Jurkat, Clone E6-1 (cell line): ENCODE measurements around the gene COMMD1.
"Not testable (repeated sequence)": the region's sequence is repeated elsewhere in the genome, so short reads cannot be mapped to it uniquely, and the experiment has no call there.

Source experiments
- DNase-seq: peaks from one replicate; pipeline ENCODE4 v3.0.0-alpha.2; 2011; ENCODE audit warnings: low read depth, low spot score
- H3K4me3 ChIP-seq: 2 replicates; pipeline ENCODE4 v1.5.1; 2011; ENCODE audit warnings: mild to moderate bottlenecking, low read length, control low read depth, moderate library complexity

COMMD1 gene

GRCh38 chr2:62109554-62109953 lies 204.1 kb downstream of the COMMD1 start:
- H3K4me3 ChIP-seq: no peak overlapping the region
- DNase-seq: no peak

- no peak for DNase-seq
- no peak overlapping the region for H3K4me3 ChIP-seq
Measured at GRCh38 chr2:62110415-62111025, 205.0 kb downstream of the COMMD1 start.

DNA sequence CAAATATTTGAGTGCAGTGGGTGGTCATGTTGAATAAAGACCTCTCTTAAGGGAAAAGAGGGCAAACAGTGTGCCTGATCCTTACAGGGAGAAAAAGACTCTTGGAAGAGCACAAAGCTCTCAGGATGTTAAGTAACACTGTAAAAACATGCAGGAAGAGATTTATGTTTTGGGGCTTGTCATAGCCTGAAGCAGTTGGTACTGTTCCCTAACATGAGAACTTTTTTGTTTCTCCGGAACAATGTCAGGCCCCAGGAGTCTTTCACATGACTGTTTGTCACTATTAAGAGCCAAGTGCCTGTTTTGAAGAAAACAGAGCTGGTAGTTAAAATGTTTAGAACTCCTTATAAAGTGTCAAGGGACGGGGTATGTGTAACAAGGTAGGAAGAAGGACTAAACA lies 206.7 kb downstream of the COMMD1 start:
- no peak for DNase-seq
- no peak overlapping the region for H3K4me3 ChIP-seq

DNA sequence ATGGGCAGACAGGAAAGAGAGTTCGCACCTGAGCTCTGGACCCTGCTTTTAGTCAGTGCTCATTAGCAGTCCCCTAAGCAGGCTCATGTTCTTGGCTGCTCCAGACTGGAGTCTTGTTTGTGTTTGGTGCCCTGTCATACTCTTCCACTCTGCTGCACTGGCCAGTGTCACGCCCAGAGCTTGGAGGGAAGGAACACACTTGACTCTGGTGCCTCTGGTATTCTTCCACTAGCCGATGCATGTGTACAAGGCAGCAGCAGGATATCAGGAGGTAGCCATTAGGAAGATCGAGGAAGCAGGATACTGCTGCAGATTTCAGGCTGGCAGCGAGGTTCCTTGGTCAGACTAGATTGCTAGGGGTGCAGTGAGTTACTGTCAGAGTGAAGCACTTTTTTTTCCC lies 209.1 kb downstream of the COMMD1 start:
- no peak overlapping the region for H3K4me3 ChIP-seq
- no peak for DNase-seq

DNA sequence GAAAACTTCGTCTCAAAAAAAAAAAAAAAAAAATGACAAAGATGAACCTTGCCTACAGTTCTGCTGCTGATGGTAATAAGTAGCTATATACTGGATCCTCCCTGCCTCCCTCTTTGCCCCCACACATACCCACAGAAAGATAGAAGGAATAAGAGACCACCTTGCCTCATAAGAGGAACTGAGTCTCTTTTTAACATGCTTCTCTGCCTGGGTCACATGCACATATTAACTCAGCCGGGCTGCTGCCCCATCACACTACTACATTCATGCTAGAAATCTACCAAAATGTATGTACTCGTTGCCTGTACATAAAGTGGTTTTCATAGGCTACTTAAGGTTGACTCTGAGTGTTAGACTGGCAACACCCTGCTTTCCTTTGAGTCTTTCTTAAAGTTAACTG lies 211.5 kb downstream of the COMMD1 start:
- no peak for DNase-seq
- no peak overlapping the region for H3K4me3 ChIP-seq

GRCh38 chr2:62118160-62118559 lies 212.7 kb downstream of the COMMD1 start:
- DNase-seq: no peak
- no peak overlapping the region for H3K4me3 ChIP-seq

DNA sequence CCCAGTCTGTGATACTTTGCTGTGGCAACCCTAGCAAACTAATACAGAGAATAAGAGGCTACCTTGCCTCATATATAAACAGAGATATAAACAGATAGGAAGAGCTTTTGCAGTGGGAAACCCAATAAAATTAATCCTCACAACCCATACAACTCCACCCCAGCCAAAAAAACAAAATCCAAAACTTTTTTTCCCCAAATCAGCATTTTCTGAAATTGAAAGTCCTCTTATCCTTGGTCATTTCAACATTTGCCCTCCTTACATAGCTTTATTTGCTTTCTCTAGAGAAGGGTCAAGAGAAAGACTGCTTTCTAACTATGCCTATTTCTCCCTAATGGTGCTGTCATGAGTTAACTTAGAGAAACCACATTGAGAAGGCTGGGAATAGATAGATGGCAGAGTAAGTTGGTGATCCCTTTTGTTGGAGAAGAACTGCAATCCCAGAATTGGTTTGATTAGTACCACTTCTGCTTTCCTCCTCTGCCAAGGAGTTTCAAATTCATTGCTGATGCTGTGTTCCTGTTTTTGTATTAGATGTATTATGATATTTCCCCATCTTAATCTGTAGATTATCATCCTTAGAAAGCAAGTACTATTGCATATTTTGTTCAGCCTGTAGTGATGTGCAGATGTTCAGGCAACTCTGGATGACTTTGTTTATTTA lies 214.0 kb downstream of the COMMD1 start:
- no peak overlapping the region for H3K4me3 ChIP-seq
- no peak for DNase-seq

DNA sequence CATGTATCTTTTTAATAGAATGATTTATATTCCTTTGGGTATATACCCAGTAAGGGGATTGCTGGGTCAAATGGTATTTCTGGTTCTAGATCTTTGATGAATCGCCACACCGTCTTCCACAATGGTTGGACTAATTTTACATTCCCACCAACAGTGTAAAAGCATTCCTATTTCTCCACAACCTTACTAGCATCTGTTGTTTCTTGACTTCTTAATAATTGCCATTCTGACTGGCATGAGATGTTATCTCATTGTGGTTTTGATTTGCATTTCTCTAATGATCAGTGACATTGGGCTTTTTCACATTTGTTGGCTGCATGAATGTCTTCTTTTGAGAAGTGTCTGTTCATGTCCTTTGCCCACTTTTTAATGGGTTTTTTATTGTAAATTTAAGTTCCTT lies 220.8 kb downstream of the COMMD1 start:
- DNase-seq, H3K4me3 ChIP-seq: not testable (repeated sequence)

GRCh38 chr2:62133320-62133823 lies 227.9 kb downstream of the COMMD1 start:
- DNase-seq: no peak
- no peak overlapping the region for H3K4me3 ChIP-seq

DNA sequence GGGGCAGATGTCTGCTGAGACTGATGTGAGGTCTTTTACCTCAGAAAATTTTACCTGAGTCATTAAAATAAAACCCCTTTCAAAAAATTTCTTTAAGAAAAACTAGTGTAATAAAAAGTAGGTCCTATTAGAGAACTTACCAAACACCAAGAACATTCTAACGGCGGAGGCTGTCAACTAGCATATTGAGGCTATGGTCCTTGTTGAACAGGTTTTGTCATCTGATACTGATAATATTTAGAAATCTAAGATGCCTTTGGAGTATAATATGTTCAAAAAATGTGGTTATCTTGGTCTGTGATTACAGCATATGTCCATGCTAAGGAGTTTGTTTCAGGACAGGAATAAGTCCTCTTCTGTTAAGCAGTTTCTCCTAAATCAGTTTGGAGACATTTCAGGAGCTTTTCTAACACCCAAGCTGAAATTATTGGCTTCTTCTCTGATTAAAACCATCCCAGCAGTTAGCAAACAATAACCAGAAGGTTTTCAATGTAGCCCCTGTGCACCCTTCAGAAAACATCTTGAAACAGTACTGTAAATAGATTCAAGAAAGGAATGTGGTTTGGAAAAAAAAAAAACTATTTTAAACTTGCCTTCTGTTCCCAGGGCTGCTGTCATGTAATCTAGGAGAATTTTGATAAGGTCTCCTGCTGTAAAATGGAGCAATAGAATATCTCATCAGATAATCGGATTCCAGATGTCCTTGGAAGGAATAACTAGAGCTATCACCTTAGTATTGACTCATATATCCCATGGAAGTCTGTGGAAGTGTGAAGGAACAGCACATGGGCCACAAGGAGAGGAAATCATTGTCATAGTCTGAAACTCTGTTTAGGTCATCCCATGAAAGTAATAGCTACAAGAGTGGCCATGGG lies 231.7 kb downstream of the COMMD1 start:
- no peak for DNase-seq

GRCh38 chr2:62140426-62141141 lies 235.1 kb downstream of the COMMD1 start:
- peak; percentile 39 for DNase-seq
- H3K4me3 ChIP-seq: no peak overlapping the region

More for the DNA sequence above, 231.7 kb downstream of the COMMD1 start:
- H3K4me3 ChIP-seq: no peak overlapping the region

DNA sequence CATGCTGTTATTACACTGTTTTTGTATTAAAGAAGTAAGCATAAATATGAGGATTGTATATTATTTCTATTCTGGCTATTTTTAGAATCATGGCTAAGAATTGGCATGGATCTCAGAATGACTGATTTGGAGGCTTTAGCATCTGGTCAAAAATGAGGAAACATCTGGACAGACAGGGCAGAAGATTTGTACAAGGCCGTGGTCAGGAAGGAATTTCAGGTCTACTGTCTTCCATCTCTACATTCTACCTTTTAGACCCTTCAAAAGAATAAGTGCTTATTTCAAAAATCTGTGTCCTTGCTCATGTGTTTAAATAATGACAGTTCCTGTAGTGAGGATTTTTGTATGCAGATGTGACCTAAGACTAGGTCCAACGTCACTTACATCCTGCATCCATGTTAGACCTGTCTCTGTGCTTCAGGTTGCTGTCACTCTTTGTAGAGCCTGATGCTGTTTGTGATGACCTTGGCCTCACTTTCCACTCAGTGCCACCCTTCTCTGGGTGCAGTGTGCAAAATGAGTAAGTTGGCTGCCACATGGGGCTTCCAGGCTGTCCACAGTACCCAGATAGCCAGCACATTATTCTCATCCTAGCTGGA lies 235.8 kb downstream of the COMMD1 start:
- no peak overlapping the region for H3K4me3 ChIP-seq
- DNase-seq: no peak

GRCh38 chr2:62142054-62142453 lies 236.6 kb downstream of the COMMD1 start:
- DNase-seq: no peak
- H3K4me3 ChIP-seq: no peak overlapping the region

DNA sequence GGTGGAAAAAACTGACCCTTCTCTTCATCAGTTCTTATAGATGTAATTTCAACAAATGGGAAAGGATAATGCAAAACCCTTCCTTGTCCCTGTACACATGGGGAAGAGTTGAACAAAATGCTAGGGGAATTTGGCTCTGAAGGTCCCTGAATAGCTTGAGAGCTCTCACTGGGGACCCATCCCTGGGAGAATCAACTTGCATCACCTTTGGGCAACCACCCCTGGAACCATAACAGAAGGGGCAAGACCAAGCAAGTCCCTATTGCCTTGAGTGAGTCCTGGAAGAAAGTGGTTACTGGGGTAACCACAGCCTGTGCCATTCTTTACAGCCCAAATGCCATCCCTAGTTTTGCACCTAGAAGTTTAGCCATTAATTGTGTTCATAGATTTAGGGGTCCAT lies 238.2 kb downstream of the COMMD1 start:
- no peak overlapping the region for H3K4me3 ChIP-seq
- DNase-seq: no peak

DNA sequence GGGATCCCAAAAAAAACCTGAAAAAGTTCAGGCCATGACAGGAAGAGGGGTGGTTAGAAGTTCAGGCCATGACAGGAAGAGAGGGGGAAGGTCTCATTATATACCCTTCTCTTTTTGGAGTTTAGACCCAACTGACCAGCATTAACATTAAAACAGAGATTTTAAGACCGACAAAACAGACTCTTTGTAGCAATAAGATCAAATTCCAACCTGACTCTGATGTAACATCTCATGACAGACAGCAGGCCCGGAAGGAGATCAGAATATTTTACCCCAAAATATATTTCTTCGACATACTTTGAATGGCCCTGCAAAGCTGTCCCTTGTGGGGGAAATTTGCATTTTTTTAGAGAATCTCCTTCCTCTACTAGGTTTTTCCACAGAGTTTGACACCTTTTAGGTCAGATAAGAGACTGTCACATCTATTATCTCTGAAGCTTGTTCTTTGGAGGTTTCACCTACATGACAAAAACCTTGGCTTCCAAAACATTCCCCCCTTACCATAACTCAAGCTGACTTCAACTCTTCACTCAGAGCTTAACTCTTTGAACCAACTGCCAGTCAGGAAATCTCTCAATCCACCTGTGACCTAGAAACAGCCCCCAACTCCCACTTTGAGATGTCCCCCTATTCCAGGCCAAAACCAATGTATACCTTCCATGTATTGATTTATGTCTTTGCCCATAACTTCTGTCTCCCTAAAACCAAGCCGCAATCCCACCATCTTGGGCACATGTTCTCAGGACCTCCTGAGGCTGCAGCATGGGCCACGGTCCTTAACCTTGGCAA lies 239.4 kb downstream of the COMMD1 start:
- H3K4me3 ChIP-seq: no peak overlapping the region
- DNase-seq: no peak

GRCh38 chr2:62145478-62146100 lies 240.1 kb downstream of the COMMD1 start:
- DNase-seq: no peak
- H3K4me3 ChIP-seq: no peak overlapping the region

DNA sequence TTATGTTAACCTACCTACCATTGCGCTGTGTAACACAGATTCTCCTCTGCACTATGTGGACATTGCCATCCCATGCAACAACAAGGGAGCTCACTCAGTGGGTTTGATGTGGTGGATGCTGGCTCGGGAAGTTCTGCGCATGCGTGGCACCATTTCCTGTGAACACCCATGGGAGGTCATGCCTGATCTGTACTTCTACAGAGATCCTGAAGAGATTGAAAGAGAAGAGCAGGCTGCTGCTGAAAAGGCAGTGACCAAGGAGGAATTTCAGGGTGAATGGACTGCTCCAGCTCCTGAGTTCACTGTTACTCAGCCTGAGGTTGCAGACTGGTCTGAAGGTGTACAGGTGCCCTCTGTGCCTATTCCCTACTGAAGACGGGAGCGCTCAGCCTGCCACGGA lies 241.3 kb downstream of the COMMD1 start:
- not testable (repeated sequence) for H3K4me3 ChIP-seq, DNase-seq
